BLaER1 (cell line): ENCODE results near the gene MTM1.

Experiments
- H3K27ac ChIP-seq: shearing (Covaris generic); formaldehyde crosslinking; 2 replicates; pipeline ENCODE4 v1.8.1; 2022
- H3K27me3 ChIP-seq: shearing (Covaris generic); formaldehyde crosslinking; 2 replicates; pipeline ENCODE4 v1.8.1; 2022
- H3K36me3 ChIP-seq: shearing (Covaris generic); formaldehyde crosslinking; 2 replicates; pipeline ENCODE4 v1.8.1; 2022
- H3K4me1 ChIP-seq: shearing (Covaris generic); formaldehyde crosslinking; 2 replicates; pipeline ENCODE4 v1.8.1; 2022
- H3K4me2 ChIP-seq: shearing (Covaris generic); formaldehyde crosslinking; 2 replicates; pipeline ENCODE4 v1.8.1; 2022
- H3K4me3 ChIP-seq: shearing (Covaris generic); formaldehyde crosslinking; 2 replicates; pipeline ENCODE4 v1.8.1; 2022
- H3K9ac ChIP-seq: shearing (Covaris generic); formaldehyde crosslinking; 2 replicates; pipeline ENCODE4 v1.8.1; 2022
- H3K9me3 ChIP-seq: shearing (Covaris generic); formaldehyde crosslinking; 2 replicates; pipeline ENCODE4 v1.8.1; 2022
- H4K20me1 ChIP-seq: shearing (Covaris generic); formaldehyde crosslinking; 2 replicates; pipeline ENCODE4 v1.8.1; 2022
- Cebpa-rat ChIP-seq: shearing (Covaris generic); IDR thresholded peaks from 2 replicates; pipeline ENCODE4 v1.8.1; 2022

The MTM1 gene

GRCh38 chrX:150696331-150696730 lies 127.9 kb downstream of the MTM1 start:
- TF ChIP-seq Cebpa-rat = no peak
- peak overlapping the region; percentile 8; the same call in 1 of the 2 replicates for H3K27ac ChIP-seq
- no peak overlapping the region for H3K9ac ChIP-seq
- no peaks in the 10 kb centered on the region for H3K36me3 ChIP-seq
- H4K20me1 ChIP-seq = 0 out of 2 replicates have a peak, but pooled peaks cover 6% of the 10 kb centered on the region
- H3K4me3 ChIP-seq = no peak overlapping the region
- H3K9me3 ChIP-seq = no peaks in the 10 kb centered on the region
- no peaks in the 10 kb centered on the region for H3K27me3 ChIP-seq
- peaks cover 43% of the 10 kb centered on the region for H3K4me1 ChIP-seq
- peak overlapping the region; percentile 73 for H3K4me2 ChIP-seq

DNA sequence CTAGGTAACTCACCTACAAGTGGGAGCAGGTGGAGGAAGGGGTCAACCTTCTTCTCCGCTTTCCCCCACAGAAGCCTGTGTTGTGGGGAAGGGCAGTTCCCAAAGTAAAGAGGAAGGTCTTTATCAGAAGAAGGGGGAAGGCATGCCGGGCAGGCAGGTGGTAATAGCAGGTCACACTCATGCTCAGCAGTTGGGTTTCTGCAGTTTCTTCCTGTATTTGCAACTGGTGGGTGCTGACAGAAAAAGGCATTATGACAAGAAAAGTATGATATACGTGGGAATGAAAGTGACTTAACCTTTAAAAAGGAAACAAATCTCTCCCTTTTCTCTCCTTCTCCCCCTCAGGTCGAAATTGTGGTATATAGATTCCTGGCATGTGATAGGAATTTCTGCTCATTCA lies 128.4 kb downstream of the MTM1 start:
- H3K4me1 ChIP-seq = peaks cover 38% of the 10 kb centered on the region
- H3K27ac ChIP-seq = no peak overlapping the region
- no peak overlapping the region for H3K4me3 ChIP-seq
- H3K9ac ChIP-seq = no peak overlapping the region
- H3K36me3 ChIP-seq = no peaks in the 10 kb centered on the region
- no peaks in the 10 kb centered on the region for H3K27me3 ChIP-seq
- H3K4me2 ChIP-seq = 0 out of 2 replicates have a peak overlapping the region, but pooled peaks have one; percentile 4
- H3K9me3 ChIP-seq = no peaks in the 10 kb centered on the region
- 0 out of 2 replicates have a peak, but pooled peaks cover 6% of the 10 kb centered on the region for H4K20me1 ChIP-seq
- no peak for TF ChIP-seq Cebpa-rat

DNA sequence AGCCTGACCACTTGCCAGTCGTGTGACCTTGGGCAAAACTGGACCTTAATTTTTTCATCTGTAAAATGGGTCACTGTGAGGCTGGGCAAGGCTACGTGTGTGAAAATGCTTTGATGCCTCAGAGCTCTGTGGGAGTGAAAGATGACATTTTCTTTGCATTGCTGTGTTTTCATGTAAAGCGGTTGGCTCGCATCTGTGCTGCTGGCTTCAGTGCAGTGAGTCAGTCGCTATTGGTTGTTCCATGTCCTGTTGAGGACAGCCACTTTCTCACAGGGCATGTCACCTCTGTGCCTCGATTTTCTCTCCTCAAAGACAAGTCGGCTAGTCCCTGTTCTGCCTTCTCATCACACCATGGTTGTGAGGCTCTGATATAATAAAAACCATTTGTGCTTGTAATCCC lies 129.2 kb downstream of the MTM1 start:
- Histone ChIP-seq H4K20me1 (0 out of 2 replicates have a peak, but pooled peaks cover 6% of the 10 kb centered on the region), H3K27me3 (no peaks in the 10 kb centered on the region), H3K9ac (no peak overlapping the region), H3K4me2 (no peak overlapping the region), H3K27ac (no peak overlapping the region), H3K4me1 (peaks cover 31% of the 10 kb centered on the region), H3K4me3 (no peak overlapping the region), H3K9me3 (no peaks in the 10 kb centered on the region), H3K36me3 (no peaks in the 10 kb centered on the region)
- no peak for TF ChIP-seq Cebpa-rat

GRCh38 chrX:150698981-150699380 lies 130.6 kb downstream of the MTM1 start:
- H3K27ac ChIP-seq = no peak overlapping the region
- H3K4me2 ChIP-seq = no peak overlapping the region
- no peak overlapping the region for H3K4me3 ChIP-seq
- H4K20me1 ChIP-seq = 0 out of 2 replicates have a peak, but pooled peaks cover 6% of the 10 kb centered on the region
- H3K36me3 ChIP-seq = 0 out of 2 replicates have a peak, but pooled peaks cover under 1% of the 10 kb centered on the region
- no peak for TF ChIP-seq Cebpa-rat
- no peak overlapping the region for H3K9ac ChIP-seq
- H3K4me1 ChIP-seq = peaks cover 31% of the 10 kb centered on the region
- no peaks in the 10 kb centered on the region for H3K9me3 ChIP-seq
- no peaks in the 10 kb centered on the region for H3K27me3 ChIP-seq

DNA sequence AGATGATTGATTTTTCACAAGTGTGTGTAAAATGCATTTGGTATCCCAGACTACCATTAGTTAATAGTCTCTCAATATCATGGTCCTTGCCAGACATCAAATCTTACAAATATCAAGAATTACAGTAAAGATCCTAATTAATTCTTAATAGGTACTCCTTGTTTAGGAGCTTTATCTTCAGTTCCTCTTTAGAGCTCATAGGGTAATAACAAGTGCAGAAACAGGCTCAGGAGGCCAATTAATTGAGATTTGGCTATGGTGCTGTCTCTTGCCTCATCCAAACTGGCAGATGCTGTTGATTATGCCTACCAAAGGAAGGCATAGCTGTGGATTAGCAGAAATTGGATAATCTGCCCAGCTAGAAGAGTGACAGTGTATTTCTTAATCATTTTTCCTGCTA lies 131.7 kb downstream of the MTM1 start:
- no peak overlapping the region for H3K27ac ChIP-seq
- no peak for TF ChIP-seq Cebpa-rat
- H3K36me3 ChIP-seq = 0 out of 2 replicates have a peak, but pooled peaks cover 6% of the 10 kb centered on the region
- H3K27me3 ChIP-seq = no peaks in the 10 kb centered on the region
- peaks cover 21% of the 10 kb centered on the region for H3K4me1 ChIP-seq
- no peaks in the 10 kb centered on the region for H3K9me3 ChIP-seq
- 0 out of 2 replicates have a peak, but pooled peaks cover 6% of the 10 kb centered on the region for H4K20me1 ChIP-seq
- H3K4me2 ChIP-seq = 0 out of 2 replicates have a peak overlapping the region, but pooled peaks have one; percentile 21
- H3K9ac ChIP-seq = no peak overlapping the region
- H3K4me3 ChIP-seq = no peak overlapping the region

GRCh38 chrX:150701377-150701776 lies 133.0 kb downstream of the MTM1 start:
- Histone ChIP-seq H3K4me2 (no peak overlapping the region), H3K36me3 (0 out of 2 replicates have a peak, but pooled peaks cover 9% of the 10 kb centered on the region), H3K9ac (no peak overlapping the region), H3K27me3 (no peaks in the 10 kb centered on the region), H3K4me1 (peaks cover 9% of the 10 kb centered on the region), H4K20me1 (0 out of 2 replicates have a peak, but pooled peaks cover 6% of the 10 kb centered on the region), H3K9me3 (no peaks in the 10 kb centered on the region), H3K27ac (no peak overlapping the region), H3K4me3 (no peak overlapping the region)
- TF ChIP-seq Cebpa-rat = no peak

DNA sequence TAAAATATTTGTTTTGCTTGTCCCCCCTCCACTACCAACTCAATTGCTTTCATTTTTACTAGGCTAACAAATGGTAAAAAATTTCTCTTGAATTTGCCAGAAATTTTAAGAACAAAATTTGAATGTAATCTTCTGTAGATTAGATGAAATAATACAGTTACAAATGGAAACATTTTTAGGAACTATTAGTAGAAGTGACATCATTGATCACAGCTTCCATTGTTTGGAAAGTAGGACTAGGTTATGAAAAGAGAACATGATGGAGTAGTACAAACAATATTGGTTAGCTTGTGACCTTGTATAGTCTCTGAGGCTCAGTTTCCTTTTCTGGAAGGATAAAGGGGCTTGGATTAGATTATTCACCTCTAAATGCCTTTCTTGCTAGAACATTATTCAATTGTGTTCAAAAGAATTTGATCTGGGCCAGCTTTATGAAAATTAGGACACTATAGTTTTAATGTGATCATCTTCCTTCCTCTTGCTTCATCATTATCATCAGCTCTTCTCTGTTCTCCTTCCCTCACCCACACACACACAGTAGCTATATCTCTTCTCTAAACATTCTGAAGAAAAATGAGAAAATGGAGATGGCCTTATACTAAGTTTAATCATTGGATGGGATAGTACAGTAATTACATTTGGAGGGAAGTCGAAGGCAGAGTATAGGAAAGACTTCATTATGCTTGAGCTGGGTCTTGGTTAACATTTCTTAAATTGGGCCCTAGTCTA lies 134.7 kb downstream of the MTM1 start:
- Histone ChIP-seq H3K27me3 (no peaks in the 10 kb centered on the region), H3K27ac (no peak overlapping the region), H3K4me2 (no peak overlapping the region), H3K9ac (no peak overlapping the region), H3K36me3 (0 out of 2 replicates have a peak, but pooled peaks cover 9% of the 10 kb centered on the region), H3K4me1 (peaks cover 7% of the 10 kb centered on the region), H3K4me3 (no peak overlapping the region), H3K9me3 (no peaks in the 10 kb centered on the region), H4K20me1 (0 out of 2 replicates have a peak, but pooled peaks cover 6% of the 10 kb centered on the region)
- no peak for TF ChIP-seq Cebpa-rat

DNA sequence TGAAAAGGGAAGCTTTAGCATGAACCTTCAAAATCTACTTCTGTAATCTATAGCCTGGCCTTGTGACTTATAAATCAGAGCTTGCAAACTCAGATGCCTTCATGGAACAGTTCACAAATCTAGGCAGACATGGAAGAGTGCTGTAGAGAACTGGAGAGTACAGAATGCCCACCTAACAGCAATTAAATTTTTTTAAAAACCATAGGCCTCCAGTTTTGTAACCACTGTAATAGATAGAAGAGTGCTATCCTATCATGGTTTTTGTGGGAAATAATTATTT lies 135.2 kb downstream of the MTM1 start:
- Histone ChIP-seq H3K4me3 (no peak overlapping the region), H3K36me3 (0 out of 2 replicates have a peak, but pooled peaks cover 10% of the 10 kb centered on the region), H3K9ac (no peak overlapping the region), H3K27ac (no peak overlapping the region), H3K4me2 (no peak overlapping the region), H3K4me1 (peaks cover 7% of the 10 kb centered on the region), H4K20me1 (0 out of 2 replicates have a peak, but pooled peaks cover 6% of the 10 kb centered on the region), H3K27me3 (no peaks in the 10 kb centered on the region), H3K9me3 (no peaks in the 10 kb centered on the region)
- no peak for TF ChIP-seq Cebpa-rat

- Histone ChIP-seq H3K27me3 (no peaks in the 10 kb centered on the region), H3K4me2 (no peak overlapping the region), H3K4me1 (peaks cover 7% of the 10 kb centered on the region), H3K9ac (no peak overlapping the region), H4K20me1 (0 out of 2 replicates have a peak, but pooled peaks cover 6% of the 10 kb centered on the region), H3K4me3 (no peak overlapping the region), H3K27ac (no peak overlapping the region), H3K9me3 (no peaks in the 10 kb centered on the region), H3K36me3 (0 out of 2 replicates have a peak, but pooled peaks cover 13% of the 10 kb centered on the region)
- TF ChIP-seq Cebpa-rat = no peak
These were observed 135.7 kb downstream of the MTM1 start for GRCh38 chrX:150704030-150704613.

GRCh38 chrX:150712619-150713018 lies 144.2 kb downstream of the MTM1 start:
- H3K4me1 ChIP-seq = peaks cover 18% of the 10 kb centered on the region; the same call in 1 of the 2 replicates
- H3K4me2 ChIP-seq = peak overlapping the region; percentile 20; the same call in 1 of the 2 replicates
- no peak overlapping the region for H3K9ac ChIP-seq
- H3K4me3 ChIP-seq = no peak overlapping the region
- H3K36me3 ChIP-seq = 0 out of 2 replicates have a peak, but pooled peaks cover 4% of the 10 kb centered on the region
- no peak overlapping the region for H3K27ac ChIP-seq
- H4K20me1 ChIP-seq = peaks cover 4% of the 10 kb centered on the region; the same call in 1 of the 2 replicates
- H3K27me3 ChIP-seq = no peaks in the 10 kb centered on the region
- no peak for TF ChIP-seq Cebpa-rat
- H3K9me3 ChIP-seq = no peaks in the 10 kb centered on the region
